H1 (cell line): Measurements from ENCODE around the gene SPACA9. TPM values are rescaled to one million over a fixed set of nuclear protein-coding genes. Genes with fewer than 3 reads are reported as not detected.
A peak's percentile ranks its signal among the peaks of the same experiment; 100 is the strongest.

Source experiments
- CTCF ChIA-PET: fragments of 300-600 bp; sonication (Branson Sonifier 250); formaldehyde crosslinking; loops from one replicate; lab custom pipeline; 2021; ENCODE audit not compliant: partially characterized antibody; lab: Charles Lee
- POLR2A ChIA-PET: fragments of 300-600 bp; sonication (Branson Sonifier 250); formaldehyde crosslinking; loops from one replicate; lab custom pipeline; 2021; ENCODE audit warnings: inconsistent platforms; ENCODE audit not compliant: partially characterized antibody; lab: Charles Lee
- DNase-seq, 2 experiments: peaks; one replicate each; pipeline versions ENCODE4 v3.0.0 to v3.0.0-alpha.2; 2010 to 2022; ENCODE audit warnings: low spot score in 2 of 2, low read depth in 1 of 2, mixed read lengths in 1 of 2
- FAIRE-seq: peaks from 2 replicates; lab custom pipeline; 2011; peaks lifted over from hg19 to GRCh38; lab: Jason Lieb, UNC
- H2AFZ ChIP-seq: 2 replicates; pipeline ENCODE4 v1.8.1; 2012; ENCODE audit warnings: low read length, inconsistent platforms
- H2AK5ac ChIP-seq: 2 replicates; pipeline ENCODE4 v1.6.1; 2013; ENCODE audit warnings: low read depth, low read length
- H2BK120ac ChIP-seq: replicated peaks from 2 replicates; pipeline ENCODE3; 2013; ENCODE audit warnings: low read depth, low read length, inconsistent platforms
- H2BK12ac ChIP-seq: 2 replicates; pipeline ENCODE4 v1.6.1; 2013; ENCODE audit warnings: low read depth, low read length
- H2BK15ac ChIP-seq: 2 replicates; pipeline ENCODE4 v1.6.1; 2013; ENCODE audit warnings: low read length
- H2BK20ac ChIP-seq: 2 replicates; pipeline ENCODE4 v1.6.1; 2013; ENCODE audit warnings: low read length
- H2BK5ac ChIP-seq: 2 replicates; pipeline ENCODE4 v1.6.1; 2013; ENCODE audit warnings: low read depth, low read length
- H3K14ac ChIP-seq: 2 replicates; pipeline ENCODE4 v1.6.1; 2013; ENCODE audit warnings: inconsistent platforms; ENCODE audit not compliant: insufficient read length
- H3K18ac ChIP-seq: 2 replicates; pipeline ENCODE4 v1.6.1; 2013; ENCODE audit warnings: low read length; ENCODE audit errors: extremely low read depth
- H3K23ac ChIP-seq: 2 replicates; pipeline ENCODE4 v1.6.1; 2013; ENCODE audit warnings: inconsistent platforms; ENCODE audit not compliant: insufficient read length
- H3K23me2 ChIP-seq: 2 replicates; pipeline ENCODE4 v1.6.1; 2013; ENCODE audit warnings: low read depth, low read length
- H3K27ac ChIP-seq: 2 replicates; pipeline ENCODE4 v1.6.1; 2011; ENCODE audit warnings: low read depth, low read length, inconsistent platforms
- H3K27me3 ChIP-seq, 4 experiments: replicated peaks in 1 of 4; 1 replicate in 1 of 4; 2 replicates in 3 of 4; pipeline versions ENCODE4 v1.6.1 to v1.8.1; 2011 to 2013; ENCODE audit warnings: low read length in 3 of 4, mild to moderate bottlenecking in 3 of 4, inconsistent platforms in 2 of 4, mixed read lengths in 2 of 4, moderate library complexity in 1 of 4; ENCODE audit not compliant: control insufficient read depth in 3 of 4, insufficient read depth in 3 of 4; ENCODE audit errors: extremely low read depth in 1 of 4
- H3K36me3 ChIP-seq, 4 experiments: 2 replicates each; pipeline versions ENCODE4 v1.6.1 to v1.8.1; 2011 to 2013; ENCODE audit warnings: mild to moderate bottlenecking in 4 of 4, low read length in 3 of 4, moderate library complexity in 2 of 4, control low read depth in 1 of 4, inconsistent platforms in 1 of 4; ENCODE audit not compliant: insufficient read depth in 4 of 4, control insufficient read depth in 2 of 4
- H3K4ac ChIP-seq: replicated peaks from 2 replicates; pipeline ENCODE3; 2013; ENCODE audit warnings: low read length, low read depth, mixed read lengths, inconsistent platforms; ENCODE audit not compliant: insufficient read length
- H3K4me1 ChIP-seq, 4 experiments: replicated peaks in 1 of 4; 1 replicate in 1 of 4; 2 replicates in 3 of 4; pipeline versions ENCODE4 v1.6.1 to v1.8.1; 2011 to 2013; ENCODE audit warnings: low read length in 3 of 4, inconsistent platforms in 2 of 4, mixed read lengths in 1 of 4; ENCODE audit not compliant: insufficient read depth in 4 of 4, control insufficient read depth in 3 of 4
- H3K4me2 ChIP-seq, 2 experiments: 2 replicates each; pipeline versions ENCODE4 v1.6.1 to v1.8.1; 2011 to 2013; ENCODE audit warnings: low read depth in 2 of 2, low read length in 2 of 2, control low read depth in 1 of 2, inconsistent platforms in 1 of 2, mild to moderate bottlenecking in 1 of 2; ENCODE audit not compliant: insufficient read depth in 1 of 2
- H3K4me3 ChIP-seq, 4 experiments: fragments of 200-600, 300-600 bp in 1 of 4; sonication (generic), shearing (Covaris generic), sonication (Bioruptor Twin) in 1 of 4; 2 replicates each; pipeline versions ENCODE4 v1.5.1 to v1.8.1; 2011 to 2016; ENCODE audit warnings: low read length in 4 of 4, low read depth in 3 of 4, control low read depth in 2 of 4, inconsistent platforms in 2 of 4, mild to moderate bottlenecking in 2 of 4, mixed read lengths in 1 of 4, moderate library complexity in 1 of 4; ENCODE audit not compliant: insufficient read depth in 2 of 4; ENCODE audit errors: extremely low read depth in 1 of 4
- H3K56ac ChIP-seq: replicated peaks from 2 replicates; pipeline ENCODE3; 2013; ENCODE audit warnings: low read depth, mild to moderate bottlenecking, mixed read lengths, low read length, inconsistent platforms; ENCODE audit not compliant: insufficient read length
- H3K79me1 ChIP-seq: 2 replicates; pipeline ENCODE4 v1.6.1; 2013; ENCODE audit warnings: low read depth, low read length, control low read depth
- H3K79me2 ChIP-seq, 2 experiments: 2 replicates each; pipeline versions ENCODE4 v1.6.1 to v1.8.1; 2012 to 2013; ENCODE audit warnings: low read length in 2 of 2, mild to moderate bottlenecking in 2 of 2, inconsistent platforms in 1 of 2; ENCODE audit not compliant: insufficient read depth in 2 of 2, control insufficient read depth in 1 of 2
- H3K9ac ChIP-seq, 4 experiments: replicated peaks in 1 of 4; 1 replicate in 1 of 4; 2 replicates in 3 of 4; pipeline versions ENCODE4 v1.6.1 to v1.8.1; 2011 to 2013; ENCODE audit warnings: low read depth in 3 of 4, low read length in 3 of 4, control low read depth in 2 of 4, mild to moderate bottlenecking in 2 of 4, moderate library complexity in 2 of 4, inconsistent platforms in 1 of 4; ENCODE audit errors: extremely low read depth in 1 of 4
- H3K9me3 ChIP-seq, 2 experiments: 2 replicates each; pipeline versions ENCODE4 v1.6.1 to v1.8.1; 2012 to 2013; ENCODE audit warnings: mild to moderate bottlenecking in 2 of 2, moderate library complexity in 2 of 2, control low read depth in 1 of 2, inconsistent platforms in 1 of 2, low read depth in 1 of 2, low read length in 1 of 2, mixed read lengths in 1 of 2; ENCODE audit not compliant: insufficient read depth in 2 of 2
- H4K20me1 ChIP-seq, 2 experiments: replicated peaks in 1 of 2; 2 replicates each; pipeline versions ENCODE3 to v1.8.1; 2011 to 2013; ENCODE audit warnings: inconsistent platforms in 2 of 2, low read length in 2 of 2, mild to moderate bottlenecking in 1 of 2; ENCODE audit not compliant: insufficient read depth in 2 of 2, control insufficient read depth in 1 of 2
- H4K5ac ChIP-seq: 2 replicates; pipeline ENCODE4 v1.6.1; 2013; ENCODE audit warnings: low read length, low read depth, mixed read lengths, inconsistent platforms; ENCODE audit not compliant: insufficient read length
- H4K8ac ChIP-seq: 2 replicates; pipeline ENCODE4 v1.8.0; 2013; ENCODE audit warnings: mild to moderate bottlenecking, moderate library complexity, low read length, inconsistent platforms; ENCODE audit not compliant: insufficient read depth; ENCODE audit errors: extremely low read depth
- H4K91ac ChIP-seq: replicated peaks from 2 replicates; pipeline ENCODE3; 2013; ENCODE audit warnings: low read length, mixed read lengths, inconsistent platforms; ENCODE audit not compliant: insufficient read length
- CEBPB ChIP-seq: IDR thresholded peaks from 2 replicates; pipeline ENCODE4 v1.6.1; 2012; ENCODE audit warnings: low read depth, low read length
- JUN ChIP-seq: IDR thresholded peaks from 2 replicates; pipeline ENCODE4 v1.6.1; 2011; ENCODE audit warnings: low read depth, mild to moderate bottlenecking, improper control_type of control experiment, low read length
- WGBS, 2 experiments: shearing (Covaris generic) in 1 of 2; methylation state at CpG; one replicate each; pipeline versions ENCODE4 v1.1.6 to v1.1.7; 2013 to 2015; ENCODE audit warnings: low lambda C conversion rate in 2 of 2, mixed read lengths in 2 of 2, inconsistent platforms in 1 of 2, low coverage in 1 of 2, missing lambda C conversion rate in 1 of 2; ENCODE audit not compliant: insufficient replicate concordance in 2 of 2, insufficient coverage in 1 of 2, insufficient read length in 1 of 2; ENCODE audit errors: extremely low coverage in 1 of 2, missing lambda C conversion rate in 1 of 2; 5-methylcytosine and 5-hydroxymethylcytosine counted together
- polyA plus RNA-seq, 7 experiments: library from polyadenylated mRNA; depleted of rRNA in 3 of 7; stranded (reverse) in 5 of 7; unstranded in 2 of 7; fragments of >200 nt in 5 of 7; fragments of 200-250 nt in 2 of 7; gene quantifications; 1 replicate in 5 of 7; 2 replicates in 1 of 7; 4 replicates in 1 of 7; pipeline versions ENCODE4 v1.2.1 to v1.2.3, GENCODE V29; 2011 to 2013; ENCODE audit warnings: missing spikeins in 2 of 7, mixed read lengths in 2 of 7
- total RNA-seq: library from RNA; stranded (reverse); fragmentation: NEBNext Ultra II Directional; extraction: Animal tissue kit (Norgen Biotek cat#: 25700); gene quantifications from 2 replicates; pipeline ENCODE4 v1.2.1, GENCODE V29; 2021

Gene SPACA9
- total and polyA plus RNA-seq, 2 of the 8 experiments (the other 6 are each of a cell fraction or from before 2014, with no cell fraction given) = 0.63 to 1.3 TPM

GRCh38 chr9:132857031-132857430, 21.7 kb upstream of the SPACA9 start:
- H2BK20ac ChIP-seq = no peak overlapping the region
- CTCF ChIA-PET = interaction anchor here (0.8 to 2.4 kb wide), 7 partner anchors 8 to 45 kb away, joined by 3 to 15 read pairs (median 3); no protein-coding TSS in a partner anchor
- H3K9ac ChIP-seq = no peak overlapping the region
- no peak overlapping the region for H4K8ac ChIP-seq
- H3K23ac ChIP-seq = no peak overlapping the region
- no peak overlapping the region for H3K4ac ChIP-seq
- no peaks in the 10 kb centered on the region for H4K20me1 ChIP-seq
- POLR2A ChIA-PET = interaction anchor here (1.4 kb wide), 1 partner anchor 18 kb away, joined by 5 read pairs; no protein-coding TSS in a partner anchor
- H3K14ac ChIP-seq = no peak overlapping the region
- TF ChIP-seq CEBPB (peak; percentile 71; the same call in 1 of the 2 replicates), JUN (no peak)
- no peak overlapping the region for H2BK120ac ChIP-seq
- H2BK5ac ChIP-seq = no peak overlapping the region
- H3K4me2 ChIP-seq = no peak overlapping the region
- H3K18ac ChIP-seq = no peak overlapping the region
- no peak overlapping the region for H2AFZ ChIP-seq
- no peak overlapping the region for H2BK12ac ChIP-seq
- no peak overlapping the region for H3K4me3 ChIP-seq
- no peak overlapping the region for H2BK15ac ChIP-seq
- FAIRE-seq = no peak
- H3K9me3 ChIP-seq = no peaks in the 10 kb centered on the region
- no peaks in the 10 kb centered on the region for H3K79me1 ChIP-seq
- no peak overlapping the region for H3K27ac ChIP-seq
- H3K4me1 ChIP-seq = peaks cover 0 to 20% (median 9%) of the 10 kb centered on the region in 4 experiments; a peak in 6 of 7 replicates
- no peaks in the 10 kb centered on the region; a peak in 2 of 7 replicates for H3K27me3 ChIP-seq
- no peak overlapping the region for H4K91ac ChIP-seq
- no peak overlapping the region for H3K56ac ChIP-seq
- WGBS, 2 experiments = 81% methylated on average over 6 of the region's 8 CpGs; no CpG with 5 or more reads in 1 of the 2 experiments
- DNase-seq = no peak
- no peak overlapping the region for H2AK5ac ChIP-seq
- no peaks in the 10 kb centered on the region for H3K79me2 ChIP-seq
- no peak overlapping the region for H4K5ac ChIP-seq
- H3K23me2 ChIP-seq = no peaks in the 10 kb centered on the region
- H3K36me3 ChIP-seq = no peaks in the 10 kb centered on the region
